ENCODE results near the gene DKK1.

Gene DKK1

GRCh38 chr10:52316001-52316400, 1.9 kb downstream of the DKK1 start:
- no peaks in the 10 kb centered on the region for H3K36me3 ChIP-seq (ENCODE audit: control insufficient read depth, insufficient read depth, low read length)
- no peak overlapping the region for H3K4me3 ChIP-seq (ENCODE audit: low read depth, low read length)
- H3K4me2 ChIP-seq (ENCODE audit: low read length): no peak overlapping the region
- no peaks in the 10 kb centered on the region for H3K9me3 ChIP-seq (ENCODE audit: control insufficient read depth, low read length)
- H3K27ac ChIP-seq: no peak overlapping the region
- H3K79me2 ChIP-seq: no peaks in the 10 kb centered on the region
- no peak for TF ChIP-seq CTCF (IDR thresholded peaks at IDR 0.05)
- H3K27me3 ChIP-seq (ENCODE audit: control insufficient read depth, insufficient read depth, low read length): no peaks in the 10 kb centered on the region
- no peak overlapping the region for H3K9ac ChIP-seq
- peaks cover 2% of the 10 kb centered on the region for H3K4me1 ChIP-seq
- H2AFZ ChIP-seq: no peak overlapping the region

- peaks cover 2% of the 10 kb centered on the region for H3K4me1 ChIP-seq
- no peaks in the 10 kb centered on the region for H3K27me3 ChIP-seq (ENCODE audit: control insufficient read depth, insufficient read depth, low read length)
- no peaks in the 10 kb centered on the region for H3K36me3 ChIP-seq (ENCODE audit: control insufficient read depth, insufficient read depth, low read length)
- H3K4me3 ChIP-seq (ENCODE audit: low read depth, low read length): no peak overlapping the region
- no peaks in the 10 kb centered on the region for H3K9me3 ChIP-seq (ENCODE audit: control insufficient read depth, low read length)
- H3K79me2 ChIP-seq: no peaks in the 10 kb centered on the region
- H3K9ac ChIP-seq: no peak overlapping the region
- no peak for TF ChIP-seq CTCF (IDR thresholded peaks at IDR 0.05)
- no peak overlapping the region for H3K27ac ChIP-seq
- no peak overlapping the region for H2AFZ ChIP-seq
- H3K4me2 ChIP-seq (ENCODE audit: low read length): no peak overlapping the region
Observed at GRCh38 chr10:52316500-52316899, 2.4 kb downstream of the DKK1 start.

- H3K4me2 ChIP-seq (ENCODE audit: low read length): no peak overlapping the region
- H3K4me3 ChIP-seq (ENCODE audit: low read depth, low read length): no peak overlapping the region
- H3K9ac ChIP-seq: no peak overlapping the region
- no peaks in the 10 kb centered on the region for H3K79me2 ChIP-seq
- H3K36me3 ChIP-seq (ENCODE audit: control insufficient read depth, insufficient read depth, low read length): no peaks in the 10 kb centered on the region
- H3K27ac ChIP-seq: no peak overlapping the region
- no peaks in the 10 kb centered on the region for H3K27me3 ChIP-seq (ENCODE audit: control insufficient read depth, insufficient read depth, low read length)
- no peaks in the 10 kb centered on the region for H3K9me3 ChIP-seq (ENCODE audit: control insufficient read depth, low read length)
- no peak for TF ChIP-seq CTCF (IDR thresholded peaks at IDR 0.05)
- H3K4me1 ChIP-seq: peaks cover 2% of the 10 kb centered on the region
- no peak overlapping the region for H2AFZ ChIP-seq
Observed at GRCh38 chr10:52318136-52318701, 4.1 kb downstream of the DKK1 start.

GRCh38 chr10:52318822-52319464, 4.9 kb downstream of the DKK1 start:
- TF ChIP-seq CTCF (IDR thresholded peaks at IDR 0.05): no peak
- Histone ChIP-seq H3K36me3 (ENCODE audit: control insufficient read depth, insufficient read depth, low read length) (no peaks in the 10 kb centered on the region), H3K9me3 (ENCODE audit: control insufficient read depth, low read length) (no peaks in the 10 kb centered on the region), H3K4me3 (ENCODE audit: low read depth, low read length) (no peak overlapping the region), H3K4me1 (no peaks in the 10 kb centered on the region), H3K79me2 (no peaks in the 10 kb centered on the region), H3K4me2 (ENCODE audit: low read length) (no peak overlapping the region), H3K9ac (no peak overlapping the region), H3K27me3 (ENCODE audit: control insufficient read depth, insufficient read depth, low read length) (no peaks in the 10 kb centered on the region), H2AFZ (no peak overlapping the region), H3K27ac (no peak overlapping the region)

- TF ChIP-seq CTCF (IDR thresholded peaks at IDR 0.05): no peak
- H3K4me3 ChIP-seq (ENCODE audit: low read depth, low read length): no peak overlapping the region
- no peaks in the 10 kb centered on the region for H3K9me3 ChIP-seq (ENCODE audit: control insufficient read depth, low read length)
- H3K36me3 ChIP-seq (ENCODE audit: control insufficient read depth, insufficient read depth, low read length): no peaks in the 10 kb centered on the region
- no peak overlapping the region for H2AFZ ChIP-seq
- H3K9ac ChIP-seq: no peak overlapping the region
- no peaks in the 10 kb centered on the region for H3K4me1 ChIP-seq
- no peaks in the 10 kb centered on the region for H3K27me3 ChIP-seq (ENCODE audit: control insufficient read depth, insufficient read depth, low read length)
- no peak overlapping the region for H3K27ac ChIP-seq
- no peak overlapping the region for H3K4me2 ChIP-seq (ENCODE audit: low read length)
- no peaks in the 10 kb centered on the region for H3K79me2 ChIP-seq
Observed at GRCh38 chr10:52319926-52320325, 5.8 kb downstream of the DKK1 start.
